Measurements from ENCODE around the gene CPD. TPM values are rescaled to one million over a fixed set of nuclear protein-coding genes. Genes with fewer than 3 reads are reported as not detected.
"Not testable (repeated sequence)": the region's sequence is repeated elsewhere in the genome, so short reads cannot be mapped to it uniquely, and the experiment has no call there.

Gene CPD
- polyA plus RNA-seq, 1 of the 3 experiments (the other 2 are of a cell fraction): 12.5 TPM

- H2AFZ ChIP-seq (ENCODE audit: low read depth): no peak overlapping the region
- no peak for DNase-seq
- no peaks in the 10 kb centered on the region for H3K79me2 ChIP-seq (ENCODE audit: insufficient read depth)
- TF ChIP-seq NRF1 (IDR thresholded peaks at IDR 0.05; ENCODE audit: low read depth, low read length) (no peak), RAD21 (IDR thresholded peaks at IDR 0.05; ENCODE audit: low read length) (no peak), EP300 (IDR thresholded peaks at IDR 0.05; ENCODE audit: borderline replicate concordance in 1 of 2, low read depth in 1 of 2, low read length in 1 of 2) (no peak), CHD2 (IDR thresholded peaks at IDR 0.05; ENCODE audit: low read length, partially characterized antibody) (no peak), MAX (IDR thresholded peaks at IDR 0.05; ENCODE audit: low read depth) (no peak), CTCF (IDR thresholded peaks at IDR 0.05) (no peak), RXRA (IDR thresholded peaks at IDR 0.05; ENCODE audit: borderline replicate concordance, low read depth) (no peak), ZBTB33 (IDR thresholded peaks at IDR 0.05; ENCODE audit: borderline replicate concordance, low read depth) (no peak), EZH2phosphoT487 (IDR thresholded peaks at IDR 0.05; ENCODE audit: borderline replicate concordance, low read depth) (no peak), NFIC (IDR thresholded peaks at IDR 0.05; ENCODE audit: borderline replicate concordance) (no peak), TEAD4 (IDR thresholded peaks at IDR 0.05; ENCODE audit: borderline replicate concordance, insufficient read depth) (no peak), ELF1 (IDR thresholded peaks at IDR 0.05) (no peak), USF1 (IDR thresholded peaks at IDR 0.05; ENCODE audit: borderline replicate concordance, low read depth) (no peak)
- H3K9me2 ChIP-seq: no peaks in the 10 kb centered on the region
- ChIA-PET POLR2A (no interaction called here), CTCF (interaction anchor here (1.1 to 3.0 kb wide), 3 partner anchors 9 to 128 kb away, joined by 3 to 11 read pairs (median 4); partner anchors contain the start of gene GOSR1)
- H3F3A ChIP-seq (replicated peaks; ENCODE audit: insufficient read depth): no peaks in the 10 kb centered on the region
- no peaks in the 10 kb centered on the region for H4K20me1 ChIP-seq (ENCODE audit: insufficient read depth)
- WGBS (ENCODE audit: low lambda C conversion rate): 100% methylated on average over 1 of the region's 1 CpG
- no peaks in the 10 kb centered on the region for H3K27me3 ChIP-seq (ENCODE audit: insufficient read depth)
- H3K9me3 ChIP-seq: no peaks in the 10 kb centered on the region
- peaks cover 0 to 9% of the 10 kb centered on the region in 2 experiments; a peak in 2 of 4 replicates for H3K4me1 ChIP-seq (ENCODE audit: control insufficient read depth in 1 of 2, insufficient read depth in 2 of 2, low read depth in 1 of 2, low read length in 1 of 2)
- no peak overlapping the region for H3K9ac ChIP-seq
- no peak overlapping the region for H3K27ac ChIP-seq (ENCODE audit: low read depth in 2 of 2, low read length in 1 of 2)
- H3K4me2 ChIP-seq: no peak overlapping the region
- H3K4me3 ChIP-seq (ENCODE audit: low read depth in 2 of 2, low read length in 1 of 2): no peak overlapping the region
- H3K36me3 ChIP-seq (replicated peaks in 1 of 2; ENCODE audit: control insufficient read depth in 1 of 2, insufficient read depth in 2 of 2, low read length in 1 of 2): no peaks in the 10 kb centered on the region
Observed at GRCh38 chr17:30349252-30349651, 29.5 kb upstream of the CPD start.

GRCh38 chr17:30351263-30351662 lies 27.5 kb upstream of the CPD start:
- H3K4me2 ChIP-seq; H3K9me3 ChIP-seq; H3K79me2 ChIP-seq (ENCODE audit: insufficient read depth); H3K9ac ChIP-seq; H3K27me3 ChIP-seq (ENCODE audit: insufficient read depth); H3K4me3 ChIP-seq (ENCODE audit: low read depth in 2 of 2, low read length in 1 of 2); CTCF ChIA-PET; H2AFZ ChIP-seq (ENCODE audit: low read depth); H3K27ac ChIP-seq (ENCODE audit: low read depth in 2 of 2, low read length in 1 of 2); H3K36me3 ChIP-seq (replicated peaks in 1 of 2; ENCODE audit: control insufficient read depth in 1 of 2, insufficient read depth in 2 of 2, low read length in 1 of 2); POLR2A ChIA-PET; DNase-seq; H3K4me1 ChIP-seq (ENCODE audit: control insufficient read depth in 1 of 2, insufficient read depth in 2 of 2, low read depth in 1 of 2, low read length in 1 of 2); H3K9me2 ChIP-seq; H3F3A ChIP-seq (replicated peaks; ENCODE audit: insufficient read depth); H4K20me1 ChIP-seq (ENCODE audit: insufficient read depth): not testable (repeated sequence)
- 84% methylated on average over 4 of the region's 4 CpGs for WGBS (ENCODE audit: low lambda C conversion rate)
